Smooth muscle cell (in vitro differentiated cells): Measurements from ENCODE around the gene MUSTN1. TPM values are rescaled to one million over a fixed set of nuclear protein-coding genes. Genes with fewer than 3 reads are reported as not detected.

Source experiments
- DNase-seq: peaks from one replicate; lab custom pipeline; 2025; ENCODE audit not compliant: unreplicated experiment; lab: John Stamatoyannopoulos, UW
- H2AFZ ChIP-seq: fragments of 200-600 bp; sonication (generic); 2 replicates; pipeline ENCODE4 v1.6.0; 2016; ENCODE audit warnings: antibody characterized with exemption, low read depth, mild to moderate bottlenecking
- H3F3A ChIP-seq: fragments of 200-600 bp; sonication (generic); 2 replicates; pipeline ENCODE4 v1.6.0; 2017; ENCODE audit warnings: antibody characterized with exemption, low read depth
- H3K27ac ChIP-seq: fragments of 200-600 bp; sonication (generic); 2 replicates; pipeline ENCODE4 v1.5.1; 2016; ENCODE audit warnings: low read depth, mild to moderate bottlenecking
- H3K27me3 ChIP-seq: fragments of 200-600 bp; sonication (generic); 2 replicates; pipeline ENCODE4 v1.6.1; 2016; ENCODE audit warnings: low read depth, mild to moderate bottlenecking
- H3K36me3 ChIP-seq: fragments of 200-600 bp; sonication (generic); 2 replicates; pipeline ENCODE4 v1.5.1; 2016; ENCODE audit warnings: low read depth
- H3K4me1 ChIP-seq: fragments of 200-600 bp; sonication (generic); 2 replicates; pipeline ENCODE4 v1.5.1; 2016; ENCODE audit warnings: low read depth
- H3K4me2 ChIP-seq: fragments of 200-600 bp; sonication (generic); 2 replicates; pipeline ENCODE4 v1.6.0; 2016; ENCODE audit warnings: mild to moderate bottlenecking
- H3K4me3 ChIP-seq: fragments of 200-600 bp; sonication (generic); 2 replicates; pipeline ENCODE4 v1.5.1; 2016; ENCODE audit warnings: mild to moderate bottlenecking
- H3K79me2 ChIP-seq: fragments of 200-600 bp; sonication (generic); 2 replicates; pipeline ENCODE4 v1.6.0; 2016; ENCODE audit warnings: low read depth, mild to moderate bottlenecking
- H3K9ac ChIP-seq: fragments of 200-600 bp; sonication (generic); 2 replicates; pipeline ENCODE4 v1.6.0; 2016; ENCODE audit warnings: low read depth
- H3K9me3 ChIP-seq: fragments of 200-600 bp; sonication (generic); replicated peaks from 2 replicates; pipeline ENCODE4 v1.5.1; 2016; ENCODE audit warnings: low read depth
- H4K20me1 ChIP-seq: fragments of 200-600 bp; sonication (generic); 2 replicates; pipeline ENCODE4 v1.6.0; 2016; ENCODE audit warnings: low read depth
- CTCF ChIP-seq: fragments of 200-600 bp; sonication (generic); IDR thresholded peaks from 2 replicates; pipeline ENCODE4 v1.5.1; 2017; ENCODE audit warnings: borderline replicate concordance, mild to moderate bottlenecking, antibody characterized with exemption; ENCODE audit not compliant: insufficient read depth, poor library complexity, severe bottlenecking
- WGBS: methylation state at CpG from one replicate; pipeline ENCODE4 v1.1.7; 2016; ENCODE audit warnings: low lambda C conversion rate; 5-methylcytosine and 5-hydroxymethylcytosine counted together
- polyA plus RNA-seq: library from polyadenylated mRNA; unstranded; fragments of >200 nt; fragmentation: Nextera tagmentation; extraction: Ambion mirVana; gene quantifications from 2 replicates; pipeline ENCODE4 v1.2.1, GENCODE V29; 2016
- total RNA-seq: library from RNA; depleted of rRNA; stranded (reverse); fragments of >200 nt; gene quantifications from 2 replicates; pipeline ENCODE4 v1.2.3, GENCODE V29; 2014

Gene MUSTN1
- total and polyA plus RNA-seq, 2 experiments from 2014 or later = 0.30 to 2.2 TPM

- Histone ChIP-seq H3K79me2 (no peaks in the 10 kb centered on the region), H3K9ac (no peak overlapping the region), H3K36me3 (no peaks in the 10 kb centered on the region), H3F3A (no peaks in the 10 kb centered on the region), H3K4me2 (no peak overlapping the region), H3K27ac (no peak overlapping the region), H3K27me3 (no peaks in the 10 kb centered on the region), H4K20me1 (no peaks in the 10 kb centered on the region), H3K4me1 (no peaks in the 10 kb centered on the region), H3K4me3 (no peak overlapping the region), H2AFZ (no peak overlapping the region), H3K9me3 (no peaks in the 10 kb centered on the region)
- no peak for DNase-seq
- 89% methylated on average over 9 of the region's 9 CpGs for WGBS
- no peak for TF ChIP-seq CTCF
These were observed 40.9 kb downstream of the MUSTN1 start for GRCh38 chr3:52793702-52794611.

GRCh38 chr3:52792961-52793695 is 41.7 kb downstream of the MUSTN1 start:
- 90% methylated on average over 18 of the region's 18 CpGs for WGBS
- no peak overlapping the region for H3K27ac ChIP-seq
- no peaks in the 10 kb centered on the region for H3K79me2 ChIP-seq
- DNase-seq = no peak
- H3K27me3 ChIP-seq = no peaks in the 10 kb centered on the region
- no peak for TF ChIP-seq CTCF
- H3F3A ChIP-seq = no peaks in the 10 kb centered on the region
- no peak overlapping the region for H2AFZ ChIP-seq
- H3K4me3 ChIP-seq = no peak overlapping the region
- H3K9me3 ChIP-seq = no peaks in the 10 kb centered on the region
- H3K9ac ChIP-seq = no peak overlapping the region
- H3K4me2 ChIP-seq = no peak overlapping the region
- H4K20me1 ChIP-seq = no peaks in the 10 kb centered on the region
- no peaks in the 10 kb centered on the region for H3K36me3 ChIP-seq
- H3K4me1 ChIP-seq = no peaks in the 10 kb centered on the region

- 75% methylated on average over 7 of the region's 7 CpGs for WGBS
- no peaks in the 10 kb centered on the region for H3K9me3 ChIP-seq
- no peaks in the 10 kb centered on the region for H3K79me2 ChIP-seq
- peak; percentile 18 for TF ChIP-seq CTCF
- DNase-seq = no peak
- H3F3A ChIP-seq = no peaks in the 10 kb centered on the region
- H3K27me3 ChIP-seq = no peaks in the 10 kb centered on the region
- H3K9ac ChIP-seq = no peak overlapping the region
- H3K4me2 ChIP-seq = no peak overlapping the region
- H2AFZ ChIP-seq = no peak overlapping the region
- no peaks in the 10 kb centered on the region for H3K4me1 ChIP-seq
- no peak overlapping the region for H3K4me3 ChIP-seq
- H4K20me1 ChIP-seq = no peaks in the 10 kb centered on the region
- H3K36me3 ChIP-seq = no peaks in the 10 kb centered on the region
- H3K27ac ChIP-seq = no peak overlapping the region
These were observed 42.4 kb downstream of the MUSTN1 start for GRCh38 chr3:52792413-52792812.
